Posterior cingulate gyrus (tissue), 11 donors: ENCODE results near the gene PCSK9.
A peak's percentile ranks its signal among the peaks of the same experiment; 100 is the strongest.

Experiments
- DNase-seq, 10 donors: peaks; one replicate each; pipeline versions ENCODE4 v3.0.0 to v3.0.0-alpha.2; 2020 to 2021; ENCODE audit warnings: mixed read lengths in 3 of 10
- intact Hi-C: fragments of 100-400 bp; cut with DNase I; formaldehyde crosslinking; loops from one replicate; pipeline ENCODE4 v1.15.1; 2023

The PCSK9 gene

DNA sequence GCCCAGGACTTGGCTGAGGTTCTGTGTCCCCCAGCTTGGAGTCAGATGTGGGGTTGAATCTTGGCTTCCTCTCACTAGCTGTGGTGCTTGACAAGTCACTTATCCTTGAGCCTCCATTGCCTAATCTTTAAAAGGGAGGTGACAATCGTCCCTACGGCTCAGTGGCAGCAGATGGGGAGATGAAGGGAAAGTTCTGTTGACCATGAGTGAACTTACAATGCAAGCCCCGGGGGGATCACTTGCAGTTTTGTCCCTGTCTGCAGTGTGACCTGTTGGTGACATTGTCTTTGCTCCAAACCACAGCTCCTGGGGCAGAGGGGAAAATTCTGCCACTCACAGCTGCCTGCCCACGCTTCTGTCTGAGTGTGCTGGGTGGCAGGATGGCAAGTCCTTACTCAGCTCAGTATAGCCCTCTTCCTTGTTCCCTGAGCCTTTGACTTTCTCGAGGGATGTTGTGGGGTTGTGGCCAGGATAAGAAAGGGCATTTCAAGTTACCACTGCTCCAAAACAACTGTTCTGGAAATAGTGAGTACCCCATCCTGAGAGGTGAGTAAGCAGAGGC lies 1.7 kb downstream of the PCSK9 start:
- intact Hi-C loops, result no loop called here

DNA sequence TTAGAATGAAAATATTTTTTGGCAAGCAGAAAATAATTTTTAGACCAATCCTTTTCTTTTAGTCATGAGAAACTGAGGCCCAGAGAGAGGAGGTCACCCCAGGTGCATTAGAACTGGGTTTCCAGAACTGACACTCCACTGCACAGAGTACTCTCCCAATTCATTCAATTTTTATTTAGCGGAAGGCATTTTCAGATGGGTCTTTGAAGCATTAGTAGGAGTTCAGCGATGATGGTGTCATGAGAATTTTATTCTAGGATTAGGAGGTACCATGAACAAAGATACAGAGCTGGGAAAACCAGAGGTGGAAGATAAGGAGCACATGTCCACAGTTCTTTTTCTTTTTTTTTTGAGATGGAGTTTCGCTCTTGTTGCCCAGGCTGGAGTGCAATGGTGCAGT lies 2.3 kb downstream of the PCSK9 start:
- intact Hi-C loops, result no loop called here
- no peak for DNase-seq

More for the DNA sequence above, 1.7 kb downstream of the PCSK9 start:
- DNase-seq, result peak in 1 of 10 donors; percentile 24

DNA sequence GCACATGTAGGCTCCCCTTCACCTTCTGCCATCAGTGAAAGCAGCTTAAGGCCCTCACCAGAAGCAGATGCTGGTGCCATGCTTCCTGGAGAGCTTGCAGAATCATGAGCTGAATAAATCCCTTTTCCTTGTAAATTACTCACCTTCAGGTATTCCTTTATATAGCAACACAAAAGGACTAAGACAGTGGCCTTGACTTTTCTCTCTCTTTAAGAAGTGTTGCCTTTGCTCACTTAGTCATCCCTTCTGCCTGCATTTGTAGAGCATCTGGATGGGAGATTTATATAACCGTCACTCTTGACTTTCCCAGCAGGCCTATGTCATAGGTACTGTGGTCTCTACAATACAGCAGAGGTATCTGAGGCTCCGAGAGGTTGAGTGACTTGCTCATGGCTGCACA lies 3.7 kb downstream of the PCSK9 start:
- intact Hi-C loops, result no loop called here
- no peak for DNase-seq

DNA sequence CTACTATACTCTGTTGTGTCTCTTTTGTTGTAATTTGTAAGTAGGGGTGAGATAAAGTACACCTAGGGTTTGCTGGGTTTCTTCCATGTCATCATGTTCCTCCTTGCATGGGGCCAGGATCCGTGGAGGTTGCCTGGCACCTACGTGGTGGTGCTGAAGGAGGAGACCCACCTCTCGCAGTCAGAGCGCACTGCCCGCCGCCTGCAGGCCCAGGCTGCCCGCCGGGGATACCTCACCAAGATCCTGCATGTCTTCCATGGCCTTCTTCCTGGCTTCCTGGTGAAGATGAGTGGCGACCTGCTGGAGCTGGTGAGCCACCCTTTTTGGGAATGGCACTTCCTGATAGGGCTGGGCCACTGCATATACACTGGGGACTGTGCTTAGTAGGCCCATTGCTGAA lies 4.4 kb downstream of the PCSK9 start:
- intact Hi-C loops, result no loop called here
- peak in 1 of 10 donors; percentile 71 for DNase-seq

DNA sequence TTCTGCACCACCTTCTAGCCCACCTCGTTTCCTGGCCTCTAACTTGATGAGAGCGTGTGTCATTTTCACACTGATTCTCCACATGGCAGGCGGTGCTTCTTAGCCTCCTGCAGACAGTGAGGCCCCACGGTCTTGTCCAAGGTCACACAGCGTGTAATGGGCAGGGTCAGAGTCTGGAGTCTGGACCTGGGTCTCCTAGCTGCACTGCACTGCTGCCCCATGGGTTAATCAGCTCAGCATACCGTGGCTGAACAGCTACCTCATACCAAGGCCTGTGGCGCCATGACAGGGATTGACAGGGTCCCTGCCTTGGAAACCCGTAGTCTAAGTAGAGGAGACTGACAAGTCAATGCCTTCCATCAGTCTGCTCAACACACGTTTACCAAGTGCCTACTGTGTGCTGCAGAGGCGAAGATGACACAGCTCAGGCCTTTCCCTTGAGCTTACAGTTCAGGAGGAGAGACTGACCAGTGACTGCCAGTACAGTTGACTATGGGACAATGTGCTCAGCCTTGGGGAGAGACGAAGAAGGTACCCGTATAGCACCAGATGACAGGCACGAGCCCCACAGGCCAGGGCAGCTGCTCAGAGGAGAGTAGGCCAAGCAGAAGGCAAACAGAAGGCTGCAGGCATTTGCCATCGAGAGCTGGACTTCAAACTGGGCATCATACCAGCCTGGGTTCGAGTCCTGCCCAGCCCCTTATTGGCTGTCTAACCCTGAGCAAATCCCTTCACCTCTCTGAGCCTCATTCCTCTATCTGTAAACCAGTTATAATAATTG lies 5.5 kb downstream of the PCSK9 start:
- intact Hi-C loops, result no loop called here
- peak in 1 of 10 donors; percentile 77 for DNase-seq

DNA sequence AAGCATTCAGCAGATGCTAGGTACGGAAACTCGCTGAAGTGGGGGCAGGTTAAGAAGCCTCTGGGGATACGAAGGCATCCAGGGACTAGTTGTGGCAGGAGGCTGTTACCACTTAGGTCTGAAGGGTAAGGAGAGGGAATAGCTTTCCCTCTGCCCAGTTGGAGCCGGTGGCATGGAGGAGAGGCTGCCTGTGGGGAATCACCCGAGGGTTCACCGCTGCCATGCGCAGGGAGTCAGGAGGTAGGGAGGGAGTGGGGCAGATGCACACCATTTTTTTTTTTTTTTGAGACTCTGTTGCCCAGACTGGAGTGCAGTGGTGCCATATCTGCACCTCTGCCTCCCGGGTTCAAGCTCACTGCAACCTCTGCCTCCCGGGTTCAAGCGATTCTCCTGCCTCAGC lies 6.1 kb downstream of the PCSK9 start:
- intact Hi-C loops, result no loop called here

DNA sequence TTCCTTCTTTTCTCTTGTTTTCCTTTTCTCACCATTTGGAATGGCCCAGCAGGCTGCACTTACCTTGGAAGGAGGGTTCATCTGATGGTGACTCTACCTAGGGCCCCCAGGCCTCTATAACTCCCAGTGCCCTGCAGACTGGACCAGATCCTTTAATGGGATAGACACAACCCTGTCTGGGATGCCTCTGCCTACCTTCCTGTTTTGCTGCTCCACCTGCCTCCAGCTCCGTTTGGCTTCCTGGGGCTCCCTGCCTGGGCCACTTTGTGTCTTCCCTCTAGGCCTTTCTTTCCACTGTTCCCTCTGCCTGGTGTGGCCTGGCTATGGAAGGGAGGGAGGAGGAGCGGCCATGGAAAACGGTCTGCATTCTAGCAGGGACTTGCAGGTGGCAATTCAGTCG lies 7.5 kb downstream of the PCSK9 start:
- DNase-seq, result no peak
- intact Hi-C loops, result no loop called here

More for the DNA sequence above, 6.1 kb downstream of the PCSK9 start:
- peak in 1 of 10 donors; percentile 50 for DNase-seq

DNA sequence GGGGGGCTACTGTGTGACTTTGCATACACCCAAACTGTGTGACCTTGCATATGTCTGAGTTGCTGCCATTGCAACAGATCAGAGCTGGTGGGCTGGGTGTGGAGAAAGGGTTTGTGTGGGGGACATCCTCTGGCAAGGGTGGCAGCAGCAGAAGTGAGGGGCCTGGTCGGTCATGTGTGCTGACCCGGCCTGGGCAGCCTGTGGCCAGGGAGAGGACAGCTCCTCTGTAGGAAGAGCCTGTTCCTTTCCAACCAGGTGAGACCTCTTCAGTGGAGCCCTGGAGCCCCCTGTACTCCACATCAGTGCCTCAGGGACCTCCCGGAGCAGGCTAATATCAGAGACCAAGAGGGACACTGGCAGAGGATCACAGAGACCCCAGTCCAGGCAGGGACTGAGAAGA lies 8.3 kb downstream of the PCSK9 start:
- peak in 1 of 10 donors; percentile 50 for DNase-seq
- intact Hi-C loops, result no loop called here

DNA sequence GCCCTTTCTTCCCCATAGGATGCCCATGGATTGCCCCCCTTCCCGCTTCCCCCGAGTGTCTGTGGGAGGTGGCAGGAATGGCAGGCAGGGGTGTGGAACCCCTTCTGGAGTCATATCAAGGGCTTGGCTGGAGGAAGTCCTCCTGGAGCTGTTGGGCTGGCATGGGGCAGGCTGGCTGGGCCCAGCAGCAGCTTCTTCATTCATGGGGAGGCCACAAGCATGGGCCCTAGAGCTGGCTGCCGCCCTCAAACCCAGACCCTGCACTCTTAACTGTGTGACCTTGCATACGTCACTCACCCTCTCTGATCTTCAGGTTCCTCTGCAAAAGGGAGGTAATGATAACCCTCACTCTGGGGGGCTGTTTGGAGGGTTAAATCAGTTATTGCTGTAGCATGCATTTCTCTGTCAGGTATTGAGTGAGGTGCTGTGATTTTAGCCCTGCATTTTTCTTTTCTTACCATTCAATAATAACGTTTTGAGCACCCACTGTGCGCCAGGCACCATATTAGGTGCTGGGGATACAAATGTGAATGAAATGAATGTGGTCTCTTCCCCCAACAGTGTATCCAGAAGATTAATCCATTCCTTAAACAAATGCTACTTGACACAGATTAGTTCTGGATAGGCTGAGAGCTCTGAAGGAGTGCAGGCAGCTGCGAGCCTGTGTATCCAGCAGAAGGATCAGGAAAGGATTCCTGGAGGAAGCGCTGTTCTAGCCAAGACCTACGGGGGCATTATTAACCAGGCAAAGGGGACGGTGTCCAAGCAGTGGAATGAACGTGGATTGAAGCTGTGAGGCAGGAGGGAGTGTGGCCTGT lies 9.3 kb downstream of the PCSK9 start:
- peak in 1 of 10 donors; percentile 74 for DNase-seq
- intact Hi-C loops, result no loop called here

DNA sequence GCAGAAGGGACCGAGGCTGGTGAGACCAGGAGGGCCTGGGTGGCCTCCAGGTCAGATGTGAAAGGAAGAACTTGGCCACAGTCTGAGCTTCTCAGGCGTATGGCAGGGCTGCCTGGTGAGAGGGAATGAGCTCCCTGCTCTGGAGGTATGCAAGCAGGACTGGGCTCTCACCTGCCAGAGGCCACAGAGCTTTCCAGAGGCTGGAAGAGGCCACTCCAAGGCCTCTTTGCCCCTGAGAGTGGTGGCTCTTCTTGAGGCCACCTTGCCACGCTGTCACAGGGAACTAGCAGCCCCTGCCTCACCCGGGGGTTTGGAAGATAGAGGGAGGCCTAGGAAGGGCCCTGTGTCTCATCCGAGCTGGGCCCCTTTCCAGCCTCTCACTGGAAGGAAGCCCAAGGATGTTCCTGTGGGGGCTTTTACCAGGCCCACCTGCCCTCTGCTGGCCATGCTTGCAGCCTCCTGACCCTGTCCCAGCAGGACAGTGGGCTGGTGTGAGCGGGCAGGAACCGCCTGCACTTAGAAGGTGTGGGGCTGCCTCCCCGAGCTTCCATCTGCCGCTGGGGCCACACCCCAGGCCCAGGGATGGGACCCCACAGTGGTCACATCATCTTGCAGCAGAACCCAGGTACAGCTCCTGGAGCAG lies 10.0 kb downstream of the PCSK9 start:
- no peak for DNase-seq
- intact Hi-C loops, result no loop called here

DNA sequence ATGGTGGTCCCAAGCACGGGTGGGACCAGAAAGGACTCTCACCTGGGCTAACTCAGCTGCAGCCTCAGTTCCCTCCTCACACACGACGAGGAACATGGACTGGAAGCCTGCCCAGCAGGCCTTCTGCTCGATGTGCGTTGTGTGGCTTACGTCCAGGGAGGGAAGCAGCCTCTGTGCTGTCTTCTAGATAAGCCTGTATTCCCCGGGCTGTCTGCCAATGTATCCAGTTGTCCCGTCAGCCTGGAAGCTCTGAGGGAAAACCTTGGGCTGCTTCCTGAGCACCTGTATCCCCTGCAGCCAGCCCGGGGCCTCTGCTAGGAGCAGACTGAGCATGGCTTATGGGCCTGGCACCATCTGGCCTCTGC lies 10.5 kb downstream of the PCSK9 start:
- intact Hi-C loops, result no loop called here
- DNase-seq, result peak in 4 of 10 donors; percentile 26 to 87 (median 44)

DNA sequence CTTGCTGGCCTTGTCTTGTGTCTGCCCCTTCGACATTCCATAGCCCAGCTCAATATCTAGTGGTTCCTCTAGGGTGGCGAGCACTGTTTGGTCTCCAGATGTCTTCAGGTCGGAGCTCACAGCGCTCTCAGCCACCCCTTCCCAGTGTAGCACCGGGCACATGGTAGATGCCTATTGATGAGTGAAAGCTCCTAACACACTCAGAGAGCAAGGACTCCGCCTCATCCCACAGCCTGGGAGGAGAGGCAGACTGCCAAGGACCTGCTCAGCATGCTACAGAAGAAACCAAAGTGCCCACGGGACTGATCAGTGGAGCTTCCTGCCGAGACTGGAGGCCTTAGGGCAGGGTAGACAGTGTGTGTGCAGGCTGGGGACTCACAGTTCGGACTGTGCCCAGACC lies 10.9 kb downstream of the PCSK9 start:
- peak in 3 of 10 donors; percentile 31 to 87 (median 59) for DNase-seq
- intact Hi-C loops, result no loop called here

DNA sequence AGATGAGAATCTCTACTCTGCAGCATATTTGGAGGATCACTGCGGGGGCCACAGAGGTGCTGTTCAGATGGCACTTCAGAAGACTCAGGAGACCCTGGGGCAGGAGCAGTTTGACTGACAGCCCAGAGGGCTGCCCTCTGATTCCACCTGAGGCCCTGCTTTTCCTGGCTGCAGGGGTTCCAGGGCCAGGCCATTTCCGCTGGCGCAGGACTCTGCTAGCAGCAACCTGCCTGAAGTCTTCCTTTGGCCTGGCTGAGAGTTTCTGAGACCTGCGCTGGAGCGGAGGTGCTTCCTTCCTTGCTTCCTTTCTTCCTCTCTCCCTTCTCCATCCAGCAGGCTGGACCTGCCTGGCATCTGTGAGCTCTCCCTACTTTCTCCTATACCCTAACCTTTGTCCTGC lies 11.8 kb downstream of the PCSK9 start:
- intact Hi-C loops, result no loop called here
- DNase-seq, result peak in 2 of 10 donors; percentile 50 to 59

DNA sequence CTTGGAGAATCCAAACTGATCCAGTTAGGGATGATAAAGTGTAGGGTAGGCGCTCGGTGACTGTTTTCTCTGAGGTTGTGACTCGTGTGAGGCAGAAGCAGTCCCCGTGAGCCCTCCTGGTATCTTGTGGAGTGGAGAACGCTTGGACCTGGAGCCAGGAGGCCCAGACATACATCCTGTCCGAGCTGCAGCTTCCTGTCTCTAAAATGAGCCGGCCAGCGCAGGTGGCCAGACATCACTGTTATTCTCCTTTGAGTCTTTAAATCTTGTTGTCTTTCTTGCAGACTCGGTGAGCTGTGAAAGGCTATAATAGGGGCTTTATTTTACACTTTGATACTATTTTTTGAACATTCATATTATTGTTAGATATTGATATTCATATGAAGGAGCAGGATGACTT lies 12.3 kb downstream of the PCSK9 start:
- intact Hi-C loops, result no loop called here
- DNase-seq, result peak in 2 of 10 donors; percentile 8 to 52

DNA sequence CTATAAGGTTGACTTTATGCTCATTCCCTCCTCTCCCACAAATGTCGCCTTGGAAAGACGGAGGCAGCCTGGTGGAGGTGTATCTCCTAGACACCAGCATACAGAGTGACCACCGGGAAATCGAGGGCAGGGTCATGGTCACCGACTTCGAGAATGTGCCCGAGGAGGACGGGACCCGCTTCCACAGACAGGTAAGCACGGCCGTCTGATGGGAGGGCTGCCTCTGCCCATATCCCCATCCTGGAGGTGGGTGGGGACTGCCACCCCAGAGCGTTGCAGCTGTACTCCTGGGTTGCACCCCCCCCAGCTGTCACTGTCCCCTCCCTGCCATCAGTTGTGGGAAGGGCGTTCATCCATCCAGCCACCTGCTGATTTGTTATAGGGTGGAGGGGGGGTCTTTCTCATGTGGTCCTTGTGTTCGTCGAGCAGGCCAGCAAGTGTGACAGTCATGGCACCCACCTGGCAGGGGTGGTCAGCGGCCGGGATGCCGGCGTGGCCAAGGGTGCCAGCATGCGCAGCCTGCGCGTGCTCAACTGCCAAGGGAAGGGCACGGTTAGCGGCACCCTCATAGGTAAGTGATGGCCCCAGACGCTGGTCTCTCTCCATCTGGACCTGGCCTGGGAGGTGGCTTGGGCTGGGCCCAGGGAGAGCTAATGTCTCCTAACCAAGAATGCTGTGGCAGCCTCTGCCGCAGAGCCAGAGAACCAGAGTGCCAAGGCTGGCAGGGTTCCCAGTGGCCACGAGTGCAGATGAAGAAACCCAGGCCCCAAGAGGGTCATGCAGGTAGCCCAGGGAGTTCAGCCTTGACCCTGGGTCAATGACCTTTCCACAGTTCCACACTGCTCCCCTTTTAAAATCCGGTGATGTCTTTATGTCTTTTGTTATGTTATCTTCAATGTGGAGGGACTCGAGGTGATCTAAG lies 13.1 kb downstream of the PCSK9 start:
- intact Hi-C loops, result no loop called here
- DNase-seq, result peak in 2 of 10 donors; percentile 75 to 77

DNA sequence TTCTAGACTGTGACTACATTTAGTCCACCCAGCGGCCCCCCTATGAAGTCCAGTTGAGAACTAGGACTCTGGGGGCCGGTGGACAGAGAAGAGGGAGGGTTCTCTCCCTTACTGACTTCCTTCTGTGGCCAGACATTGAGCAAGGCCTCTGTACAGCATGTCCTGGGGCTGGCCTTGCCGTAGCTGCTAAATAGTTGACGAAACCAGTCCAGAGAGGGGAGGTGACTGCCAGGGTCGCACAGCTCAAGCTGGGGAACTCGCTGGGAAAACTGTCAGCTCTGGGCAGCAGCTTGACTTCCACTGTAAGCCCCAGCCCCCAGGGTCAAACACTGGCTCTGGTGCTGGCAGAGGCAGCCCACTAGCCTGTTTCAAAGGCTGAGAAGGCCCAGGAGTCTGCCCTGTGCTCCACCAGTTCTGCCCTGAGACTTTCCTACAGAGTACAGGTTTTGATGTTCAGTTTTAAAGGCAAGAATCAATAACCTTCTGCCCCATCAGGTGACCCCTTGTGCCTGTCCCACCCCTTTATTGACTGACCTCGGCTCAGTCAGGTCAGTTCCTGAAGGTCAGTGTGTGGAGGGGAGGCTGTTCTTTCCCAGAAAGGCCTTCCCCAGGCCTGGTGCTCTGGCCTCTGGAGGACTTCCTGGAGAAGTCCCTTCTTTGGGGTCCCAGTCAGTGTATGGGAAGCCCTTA lies 14.1 kb downstream of the PCSK9 start:
- intact Hi-C loops, result no loop called here
- peak in 1 of 10 donors; percentile 70 for DNase-seq

DNA sequence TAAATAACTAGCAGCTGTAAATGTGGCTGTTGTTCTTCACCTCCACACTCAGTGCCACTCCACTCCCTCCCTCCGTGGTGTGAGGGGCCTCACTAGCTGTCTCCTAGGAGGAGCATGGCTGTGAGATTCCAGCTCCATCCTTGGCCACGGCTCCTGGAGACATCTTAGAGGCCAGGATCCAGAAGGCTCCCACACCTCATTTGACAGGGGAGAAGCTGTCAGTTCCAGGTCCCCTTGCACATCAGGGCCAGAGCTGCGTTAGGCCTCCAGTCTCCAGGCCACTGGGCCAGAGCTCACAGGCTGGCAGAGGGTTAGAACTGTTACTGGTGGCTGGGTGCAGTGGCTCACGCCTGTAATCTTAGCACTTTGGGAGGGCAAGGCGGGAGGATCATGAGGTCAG lies 15.0 kb downstream of the PCSK9 start:
- intact Hi-C loops, result no loop called here
- DNase-seq, result peak in 1 of 10 donors; percentile 71

DNA sequence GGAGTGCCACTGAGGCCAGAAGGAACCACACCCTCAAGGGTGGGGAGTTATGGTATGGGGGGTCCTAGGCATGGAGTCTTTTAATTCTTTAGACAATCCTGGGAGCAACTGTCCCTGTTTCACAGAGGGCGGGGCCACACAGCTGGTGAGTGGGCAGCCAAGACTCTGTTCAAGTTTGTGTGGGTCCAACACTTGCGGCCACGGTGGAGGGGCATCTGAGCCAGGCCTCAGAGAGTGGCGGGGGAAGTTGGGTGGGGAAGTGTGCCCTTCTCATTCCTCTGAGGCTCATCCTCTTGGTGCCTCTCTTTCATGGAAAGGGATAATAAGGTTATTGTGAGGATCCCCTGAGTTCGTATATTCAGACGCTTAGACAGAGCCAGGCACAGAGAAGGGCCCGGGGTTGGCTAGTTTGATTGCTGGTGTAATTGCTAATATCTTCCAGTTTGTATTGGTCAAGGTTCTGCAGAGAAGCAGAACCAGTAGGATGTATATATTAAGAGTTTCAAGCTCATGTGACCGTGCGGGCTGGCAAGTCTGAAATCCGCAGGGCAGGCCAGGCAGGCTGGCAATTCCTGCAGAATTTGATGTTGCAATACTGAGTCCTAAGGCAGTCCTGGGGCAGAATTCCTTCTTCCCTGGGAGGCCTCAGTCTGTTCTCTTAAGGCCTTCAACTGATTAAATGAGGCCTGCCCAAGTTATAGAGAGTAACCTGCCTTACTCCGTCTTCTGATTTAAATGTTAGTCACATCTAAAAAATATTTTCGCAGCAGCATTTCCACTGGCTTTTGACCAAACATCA lies 15.9 kb downstream of the PCSK9 start:
- intact Hi-C loops, result no loop called here
- peak in 1 of 10 donors; percentile 52 for DNase-seq
